ENCODE results near the gene EAPP.

Gene EAPP

DNA sequence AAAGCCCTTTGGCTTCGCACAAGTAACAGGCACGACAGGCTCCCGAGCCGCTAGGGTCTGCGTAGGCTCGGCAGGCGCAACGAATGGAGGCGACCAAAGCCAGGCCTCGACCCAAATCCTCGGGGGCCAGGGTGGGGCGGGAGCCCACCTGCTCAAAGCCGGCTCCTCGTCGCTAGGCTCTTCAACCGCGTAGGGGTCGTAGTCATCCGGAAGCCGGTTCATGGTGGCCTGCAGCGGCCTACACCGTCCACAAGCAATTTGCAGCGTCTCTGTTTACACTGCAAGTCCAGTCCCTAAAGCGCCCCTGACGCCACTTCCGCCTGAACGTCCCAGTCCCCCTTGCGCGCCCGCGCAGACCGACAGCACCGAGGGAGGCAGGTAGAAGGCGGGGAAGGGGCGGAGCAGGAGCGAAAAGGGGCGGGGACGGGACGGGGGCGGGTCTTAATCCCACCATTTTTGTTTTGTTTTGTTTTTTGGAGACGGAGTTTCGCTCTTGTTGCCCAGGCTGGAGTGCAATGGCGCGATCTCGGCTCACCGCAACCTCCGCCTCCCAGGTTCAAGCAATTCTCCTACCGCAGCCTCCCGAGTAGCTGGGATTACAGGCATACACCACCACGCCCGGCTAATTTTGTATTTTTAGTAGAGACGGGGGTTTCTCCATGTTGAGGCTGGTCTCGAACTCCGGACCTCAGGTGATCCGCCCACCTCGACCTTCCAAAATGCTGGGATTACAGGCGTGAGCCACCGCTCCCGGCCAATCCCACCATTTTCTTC, at the start of gene EAPP (continued):
- TF ChIP-seq, protein P1, sequence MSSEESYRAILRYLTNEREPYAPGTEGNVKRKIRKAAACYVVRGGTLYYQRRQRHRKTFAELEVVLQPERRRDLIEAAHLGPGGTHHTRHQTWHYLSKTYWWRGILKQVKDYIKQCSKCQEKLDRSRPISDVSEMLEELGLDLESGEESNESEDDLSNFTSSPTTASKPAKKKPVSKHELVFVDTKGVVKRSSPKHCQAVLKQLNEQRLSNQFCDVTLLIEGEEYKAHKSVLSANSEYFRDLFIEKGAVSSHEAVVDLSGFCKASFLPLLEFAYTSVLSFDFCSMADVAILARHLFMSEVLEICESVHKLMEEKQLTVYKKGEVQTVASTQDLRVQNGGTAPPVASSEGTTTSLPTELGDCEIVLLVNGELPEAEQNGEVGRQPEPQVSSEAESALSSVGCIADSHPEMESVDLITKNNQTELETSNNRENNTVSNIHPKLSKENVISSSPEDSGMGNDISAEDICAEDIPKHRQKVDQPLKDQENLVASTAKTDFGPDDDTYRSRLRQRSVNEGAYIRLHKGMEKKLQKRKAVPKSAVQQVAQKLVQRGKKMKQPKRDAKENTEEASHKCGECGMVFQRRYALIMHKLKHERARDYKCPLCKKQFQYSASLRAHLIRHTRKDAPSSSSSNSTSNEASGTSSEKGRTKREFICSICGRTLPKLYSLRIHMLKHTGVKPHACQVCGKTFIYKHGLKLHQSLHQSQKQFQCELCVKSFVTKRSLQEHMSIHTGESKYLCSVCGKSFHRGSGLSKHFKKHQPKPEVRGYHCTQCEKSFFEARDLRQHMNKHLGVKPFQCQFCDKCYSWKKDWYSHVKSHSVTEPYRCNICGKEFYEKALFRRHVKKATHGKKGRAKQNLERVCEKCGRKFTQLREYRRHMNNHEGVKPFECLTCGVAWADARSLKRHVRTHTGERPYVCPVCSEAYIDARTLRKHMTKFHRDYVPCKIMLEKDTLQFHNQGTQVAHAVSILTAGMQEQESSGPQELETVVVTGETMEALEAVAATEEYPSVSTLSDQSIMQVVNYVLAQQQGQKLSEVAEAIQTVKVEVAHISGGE (tag by site-specific recombination; conservative IDR thresholded peaks at IDR 0.05; ENCODE audit: low read depth), result peak; percentile 94
- TF ChIP-seq, protein P2, sequence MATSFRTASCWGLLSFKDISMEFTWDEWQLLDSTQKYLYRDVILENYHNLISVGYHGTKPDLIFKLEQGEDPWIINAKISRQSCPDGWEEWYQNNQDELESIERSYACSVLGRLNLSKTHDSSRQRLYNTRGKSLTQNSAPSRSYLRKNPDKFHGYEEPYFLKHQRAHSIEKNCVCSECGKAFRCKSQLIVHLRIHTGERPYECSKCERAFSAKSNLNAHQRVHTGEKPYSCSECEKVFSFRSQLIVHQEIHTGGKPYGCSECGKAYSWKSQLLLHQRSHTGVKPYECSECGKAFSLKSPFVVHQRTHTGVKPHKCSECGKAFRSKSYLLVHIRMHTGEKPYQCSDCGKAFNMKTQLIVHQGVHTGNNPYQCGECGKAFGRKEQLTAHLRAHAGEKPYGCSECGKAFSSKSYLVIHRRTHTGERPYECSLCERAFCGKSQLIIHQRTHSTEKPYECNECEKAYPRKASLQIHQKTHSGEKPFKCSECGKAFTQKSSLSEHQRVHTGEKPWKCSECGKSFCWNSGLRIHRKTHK (tag by site-specific recombination; IDR thresholded peaks at IDR 0.05), result no peak
- TF ChIP-seq ZNF571 (tag by site-specific recombination; IDR thresholded peaks at IDR 0.05) (no peak), ZNF623 (tag by site-specific recombination; IDR thresholded peaks at IDR 0.05) (peak; percentile 31; the same call in 1 of the 2 replicates), ZNF140 (tag by site-specific recombination; IDR thresholded peaks at IDR 0.05) (no peak), ZIC2 (tag by site-specific recombination; IDR thresholded peaks at IDR 0.05) (peak; percentile 9; the same call in 1 of the 2 replicates), EGR2 (tag by site-specific recombination; IDR thresholded peaks at IDR 0.05; ENCODE audit: low read depth) (peak; percentile 38; the same call in 1 of the 2 replicates), ZNF394 (tag by site-specific recombination; IDR thresholded peaks at IDR 0.05; ENCODE audit: borderline replicate concordance) (0 out of 2 replicates have a peak, but pooled peaks have one; percentile 27), GLIS2 (tag by site-specific recombination; IDR thresholded peaks at IDR 0.05) (peak; percentile 51; the same call in 1 of the 2 replicates), ZNF544 (tag by site-specific recombination; IDR thresholded peaks at IDR 0.05) (no peak), ZNF529 (tag by site-specific recombination; IDR thresholded peaks at IDR 0.05; ENCODE audit: insufficient replicate concordance) (no peak), ZNF24 (tag by site-specific recombination; IDR thresholded peaks at IDR 0.05) (0 out of 2 replicates have a peak, but pooled peaks have one; percentile 36), ZBTB7A (tag by site-specific recombination; IDR thresholded peaks at IDR 0.05; ENCODE audit: low read depth) (peak; percentile 57; the same call in 1 of the 2 replicates), SP2 (tag by site-specific recombination; IDR thresholded peaks at IDR 0.05) (peak; percentile 94), SCRT1 (tag by site-specific recombination; IDR thresholded peaks at IDR 0.05; ENCODE audit: borderline replicate concordance) (no peak), REPIN1 (tag by site-specific recombination; IDR thresholded peaks at IDR 0.05; ENCODE audit: low read depth) (0 out of 2 replicates have a peak, but pooled peaks have one; percentile 14), BCL11A (tag by site-specific recombination; IDR thresholded peaks at IDR 0.05; ENCODE audit: low read depth) (no peak), ZNF626 (tag by site-specific recombination; IDR thresholded peaks at IDR 0.05) (no peak), ZNF501 (tag by site-specific recombination; IDR thresholded peaks at IDR 0.05) (peak; percentile 76; the same call in 1 of the 2 replicates), ZBTB8A (tag by site-specific recombination; IDR thresholded peaks at IDR 0.05) (peak; percentile 72; the same call in 1 of the 2 replicates)
- TF ChIP-seq, protein P3, sequence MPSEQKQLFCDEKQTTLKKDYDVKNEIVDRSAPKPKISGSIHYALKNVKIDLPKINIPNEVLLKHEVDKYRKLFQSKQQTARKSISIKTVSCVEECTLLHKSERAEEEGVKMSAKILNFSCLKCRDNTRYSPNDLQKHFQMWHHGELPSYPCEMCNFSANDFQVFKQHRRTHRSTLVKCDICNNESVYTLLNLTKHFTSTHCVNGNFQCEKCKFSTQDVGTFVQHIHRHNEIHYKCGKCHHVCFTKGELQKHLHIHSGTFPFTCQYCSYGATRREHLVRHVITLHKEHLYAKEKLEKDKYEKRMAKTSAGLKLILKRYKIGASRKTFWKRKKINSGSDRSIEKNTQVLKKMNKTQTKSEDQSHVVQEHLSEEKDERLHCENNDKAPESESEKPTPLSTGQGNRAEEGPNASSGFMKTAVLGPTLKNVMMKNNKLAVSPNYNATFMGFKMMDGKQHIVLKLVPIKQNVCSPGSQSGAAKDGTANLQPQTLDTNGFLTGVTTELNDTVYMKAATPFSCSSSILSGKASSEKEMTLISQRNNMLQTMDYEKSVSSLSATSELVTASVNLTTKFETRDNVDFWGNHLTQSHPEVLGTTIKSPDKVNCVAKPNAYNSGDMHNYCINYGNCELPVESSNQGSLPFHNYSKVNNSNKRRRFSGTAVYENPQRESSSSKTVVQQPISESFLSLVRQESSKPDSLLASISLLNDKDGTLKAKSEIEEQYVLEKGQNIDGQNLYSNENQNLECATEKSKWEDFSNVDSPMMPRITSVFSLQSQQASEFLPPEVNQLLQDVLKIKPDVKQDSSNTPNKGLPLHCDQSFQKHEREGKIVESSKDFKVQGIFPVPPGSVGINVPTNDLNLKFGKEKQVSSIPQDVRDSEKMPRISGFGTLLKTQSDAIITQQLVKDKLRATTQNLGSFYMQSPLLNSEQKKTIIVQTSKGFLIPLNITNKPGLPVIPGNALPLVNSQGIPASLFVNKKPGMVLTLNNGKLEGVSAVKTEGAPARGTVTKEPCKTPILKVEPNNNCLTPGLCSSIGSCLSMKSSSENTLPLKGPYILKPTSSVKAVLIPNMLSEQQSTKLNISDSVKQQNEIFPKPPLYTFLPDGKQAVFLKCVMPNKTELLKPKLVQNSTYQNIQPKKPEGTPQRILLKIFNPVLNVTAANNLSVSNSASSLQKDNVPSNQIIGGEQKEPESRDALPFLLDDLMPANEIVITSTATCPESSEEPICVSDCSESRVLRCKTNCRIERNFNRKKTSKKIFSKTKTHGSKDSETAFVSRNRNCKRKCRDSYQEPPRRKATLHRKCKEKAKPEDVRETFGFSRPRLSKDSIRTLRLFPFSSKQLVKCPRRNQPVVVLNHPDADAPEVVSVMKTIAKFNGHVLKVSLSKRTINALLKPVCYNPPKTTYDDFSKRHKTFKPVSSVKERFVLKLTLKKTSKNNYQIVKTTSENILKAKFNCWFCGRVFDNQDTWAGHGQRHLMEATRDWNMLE (tag by site-specific recombination; conservative IDR thresholded peaks at IDR 0.05; ENCODE audit: low read depth), result peak; percentile 31; the same call in 1 of the 2 replicates
- TF ChIP-seq, protein P4, sequence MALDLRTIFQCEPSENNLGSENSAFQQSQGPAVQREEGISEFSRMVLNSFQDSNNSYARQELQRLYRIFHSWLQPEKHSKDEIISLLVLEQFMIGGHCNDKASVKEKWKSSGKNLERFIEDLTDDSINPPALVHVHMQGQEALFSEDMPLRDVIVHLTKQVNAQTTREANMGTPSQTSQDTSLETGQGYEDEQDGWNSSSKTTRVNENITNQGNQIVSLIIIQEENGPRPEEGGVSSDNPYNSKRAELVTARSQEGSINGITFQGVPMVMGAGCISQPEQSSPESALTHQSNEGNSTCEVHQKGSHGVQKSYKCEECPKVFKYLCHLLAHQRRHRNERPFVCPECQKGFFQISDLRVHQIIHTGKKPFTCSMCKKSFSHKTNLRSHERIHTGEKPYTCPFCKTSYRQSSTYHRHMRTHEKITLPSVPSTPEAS (tag by site-specific recombination; IDR thresholded peaks at IDR 0.05), result no peak
- TF ChIP-seq, protein P5, sequence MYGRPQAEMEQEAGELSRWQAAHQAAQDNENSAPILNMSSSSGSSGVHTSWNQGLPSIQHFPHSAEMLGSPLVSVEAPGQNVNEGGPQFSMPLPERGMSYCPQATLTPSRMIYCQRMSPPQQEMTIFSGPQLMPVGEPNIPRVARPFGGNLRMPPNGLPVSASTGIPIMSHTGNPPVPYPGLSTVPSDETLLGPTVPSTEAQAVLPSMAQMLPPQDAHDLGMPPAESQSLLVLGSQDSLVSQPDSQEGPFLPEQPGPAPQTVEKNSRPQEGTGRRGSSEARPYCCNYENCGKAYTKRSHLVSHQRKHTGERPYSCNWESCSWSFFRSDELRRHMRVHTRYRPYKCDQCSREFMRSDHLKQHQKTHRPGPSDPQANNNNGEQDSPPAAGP (tag by site-specific recombination; IDR thresholded peaks at IDR 0.05), result peak; percentile 41; the same call in 1 of the 2 replicates
- TF ChIP-seq, protein P6, sequence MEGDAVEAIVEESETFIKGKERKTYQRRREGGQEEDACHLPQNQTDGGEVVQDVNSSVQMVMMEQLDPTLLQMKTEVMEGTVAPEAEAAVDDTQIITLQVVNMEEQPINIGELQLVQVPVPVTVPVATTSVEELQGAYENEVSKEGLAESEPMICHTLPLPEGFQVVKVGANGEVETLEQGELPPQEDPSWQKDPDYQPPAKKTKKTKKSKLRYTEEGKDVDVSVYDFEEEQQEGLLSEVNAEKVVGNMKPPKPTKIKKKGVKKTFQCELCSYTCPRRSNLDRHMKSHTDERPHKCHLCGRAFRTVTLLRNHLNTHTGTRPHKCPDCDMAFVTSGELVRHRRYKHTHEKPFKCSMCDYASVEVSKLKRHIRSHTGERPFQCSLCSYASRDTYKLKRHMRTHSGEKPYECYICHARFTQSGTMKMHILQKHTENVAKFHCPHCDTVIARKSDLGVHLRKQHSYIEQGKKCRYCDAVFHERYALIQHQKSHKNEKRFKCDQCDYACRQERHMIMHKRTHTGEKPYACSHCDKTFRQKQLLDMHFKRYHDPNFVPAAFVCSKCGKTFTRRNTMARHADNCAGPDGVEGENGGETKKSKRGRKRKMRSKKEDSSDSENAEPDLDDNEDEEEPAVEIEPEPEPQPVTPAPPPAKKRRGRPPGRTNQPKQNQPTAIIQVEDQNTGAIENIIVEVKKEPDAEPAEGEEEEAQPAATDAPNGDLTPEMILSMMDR (tag by site-specific recombination; IDR thresholded peaks at IDR 0.05), result peak; percentile 64; the same call in 1 of the 2 replicates

All from HEK293 (cell line).